ENCODE data around the gene RHEBL1. TPM values are rescaled to one million over a fixed set of nuclear protein-coding genes. Genes with fewer than 3 reads are reported as not detected.
A peak's percentile ranks its signal among the peaks of the same experiment; 100 is the strongest.

RHEBL1 gene
- total RNA-seq, 6 donors from 2014 or later, result 0.97 to 1.4 (median 1.2) TPM; not detected in 2

DNA sequence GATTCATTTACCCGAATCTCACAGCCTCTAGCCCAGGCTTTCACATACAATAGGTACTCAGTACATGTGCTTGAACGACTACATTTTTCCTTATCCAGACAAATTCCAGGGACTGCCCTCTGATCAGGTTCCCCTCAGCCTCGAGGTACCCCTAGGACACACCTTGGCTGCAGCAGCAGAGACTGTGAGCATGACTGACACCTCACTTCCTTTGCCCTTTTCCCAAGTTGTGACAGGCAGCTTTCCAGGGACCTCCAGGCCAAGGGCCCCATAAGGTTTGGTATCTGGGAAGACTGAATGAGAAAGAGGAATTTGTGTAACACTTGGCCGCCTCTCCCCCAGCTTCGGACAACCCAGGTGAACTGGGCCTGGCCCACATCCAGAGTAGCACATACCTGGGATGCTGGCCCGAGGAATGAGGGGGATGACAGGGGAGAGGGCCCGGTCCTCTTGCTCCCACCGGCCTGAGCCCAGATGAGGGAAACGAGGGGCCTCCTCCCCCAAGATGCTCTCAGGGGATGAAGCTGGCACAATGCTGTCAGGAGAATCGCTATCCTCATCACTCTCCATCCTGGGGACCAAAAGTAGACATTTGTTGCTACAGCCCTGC lies 41.0 kb downstream of the RHEBL1 start:
- peaks cover 53 to 100% (median 90%) of the 10 kb centered on the region in 4 donors for H3K36me3 ChIP-seq
- DNase-seq, result no peak
- H3K4me3 ChIP-seq, result no peak overlapping the region
- H3K4me1 ChIP-seq, result peaks cover 0 to 16% (median 7%) of the 10 kb centered on the region in 4 donors
- no peaks in the 10 kb centered on the region for H3K27me3 ChIP-seq
- no peak overlapping the region for H3K27ac ChIP-seq
- TF ChIP-seq CTCF (IDR thresholded peaks at IDR 0.05), result no peak
- TF ChIP-seq EP300 (IDR thresholded peaks at IDR 0.05), result no peak
- no peak for TF ChIP-seq POLR2AphosphoS5 (IDR thresholded peaks at IDR 0.05)
- TF ChIP-seq POLR2A (IDR thresholded peaks at IDR 0.05), result no peak
- ATAC-seq (ENCODE audit: low FRiP score in 2 of 2), result no peak
- WGBS, 2 donors, result 93% methylated on average over 8 to 10 of the region's 10 CpGs
- no peaks in the 10 kb centered on the region for H3K9me3 ChIP-seq

DNA sequence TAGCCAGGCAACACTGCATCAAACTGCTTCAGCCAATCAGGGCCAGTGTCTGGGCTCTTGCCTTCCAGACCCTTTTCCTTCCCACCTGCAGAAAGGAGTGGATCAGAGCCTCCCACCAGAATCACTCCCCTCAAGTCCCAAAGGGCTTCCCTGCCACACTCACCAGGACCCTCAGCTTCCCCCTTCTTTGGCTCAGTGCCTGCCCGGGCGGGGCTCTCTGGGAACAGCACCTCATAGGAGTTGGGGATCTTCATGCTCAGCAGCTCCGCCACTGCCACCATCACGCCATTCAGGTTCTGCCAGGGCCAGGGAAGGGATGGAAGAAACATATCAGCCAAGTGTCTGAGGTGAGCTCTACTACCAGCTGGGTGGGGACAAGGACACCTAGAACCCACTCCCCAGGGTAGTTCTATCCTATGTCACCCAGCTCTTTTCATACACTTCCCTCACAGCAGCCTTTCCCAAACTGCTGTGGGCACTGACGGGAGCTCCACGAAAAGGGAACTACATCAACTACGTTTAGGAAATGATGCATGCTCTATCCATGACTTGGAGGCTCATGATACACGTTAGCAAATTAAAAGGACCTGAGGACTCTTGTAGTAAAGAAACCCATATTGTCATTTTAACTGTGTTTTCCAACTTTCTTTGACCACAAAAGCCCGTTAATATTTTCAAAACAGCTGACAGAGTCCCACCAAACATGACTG lies 41.8 kb downstream of the RHEBL1 start:
- Histone ChIP-seq H3K4me1 (peaks cover 0 to 9% (median 2%) of the 10 kb centered on the region in 4 donors), H3K27ac (no peak overlapping the region), H3K4me3 (no peak overlapping the region), H3K9me3 (no peaks in the 10 kb centered on the region), H3K36me3 (peaks cover 47 to 100% (median 88%) of the 10 kb centered on the region in 4 donors), H3K27me3 (no peaks in the 10 kb centered on the region)
- 86% methylated on average over 7 to 9 of the region's 9 CpGs for WGBS, 2 donors
- DNase-seq (no peak), ATAC-seq (ENCODE audit: low FRiP score in 2 of 2) (no peak)
- TF ChIP-seq CTCF (IDR thresholded peaks at IDR 0.05), result no peak
- TF ChIP-seq POLR2A (IDR thresholded peaks at IDR 0.05), result no peak
- TF ChIP-seq POLR2AphosphoS5 (IDR thresholded peaks at IDR 0.05), result no peak
- no peak for TF ChIP-seq EP300 (IDR thresholded peaks at IDR 0.05)

GRCh38 chr12:49026678-49027480 lies 42.9 kb downstream of the RHEBL1 start:
- 94 to 96% methylated on average over 13 to 26 of the region's 26 CpGs for WGBS, 2 donors
- H3K36me3 ChIP-seq, result peaks cover 47 to 100% (median 87%) of the 10 kb centered on the region in 4 donors
- no peaks in the 10 kb centered on the region for H3K4me1 ChIP-seq
- H3K27ac ChIP-seq, result no peak overlapping the region
- ATAC-seq (ENCODE audit: low FRiP score in 2 of 2) (no peak), DNase-seq (peak in 1 of 2 donors; percentile 61)
- no peaks in the 10 kb centered on the region for H3K27me3 ChIP-seq
- H3K4me3 ChIP-seq, result no peak overlapping the region
- no peaks in the 10 kb centered on the region for H3K9me3 ChIP-seq
- TF ChIP-seq EP300 (IDR thresholded peaks at IDR 0.05), result no peak
- no peak for TF ChIP-seq POLR2A (IDR thresholded peaks at IDR 0.05)
- no peak for TF ChIP-seq CTCF (IDR thresholded peaks at IDR 0.05)
- no peak for TF ChIP-seq POLR2AphosphoS5 (IDR thresholded peaks at IDR 0.05)

- peaks cover 53 to 100% (median 87%) of the 10 kb centered on the region in 4 donors for H3K36me3 ChIP-seq
- ATAC-seq (ENCODE audit: low FRiP score in 2 of 2) (no peak), DNase-seq (peak in 1 of 2 donors; percentile 34)
- no peaks in the 10 kb centered on the region for H3K27me3 ChIP-seq
- H3K27ac ChIP-seq, result no peak overlapping the region
- no peaks in the 10 kb centered on the region for H3K4me1 ChIP-seq
- TF ChIP-seq EP300 (IDR thresholded peaks at IDR 0.05) (no peak), POLR2AphosphoS5 (IDR thresholded peaks at IDR 0.05) (no peak), CTCF (IDR thresholded peaks at IDR 0.05) (no peak), POLR2A (IDR thresholded peaks at IDR 0.05) (no peak)
- 98% methylated on average over 11 to 21 of the region's 21 CpGs for WGBS, 2 donors
- no peak overlapping the region for H3K4me3 ChIP-seq
- H3K9me3 ChIP-seq, result no peaks in the 10 kb centered on the region
Observed at GRCh38 chr12:49026101-49026500, 43.7 kb downstream of the RHEBL1 start.

All from upper lobe of left lung (tissue), 6 donors.